Mesenchymal stem cell (in vitro differentiated cells and primary cell): ENCODE measurements around the gene CCDC174.
A peak's percentile ranks its signal among the peaks of the same experiment; 100 is the strongest.

Experiments
- DNase-seq: peaks from one replicate; pipeline ENCODE4 v3.0.0-alpha.2; 2013
- H2AFZ ChIP-seq: one replicate; pipeline ENCODE4 v1.6.1; 2013; ENCODE audit warnings: low read depth, mild to moderate bottlenecking, control low read depth, inconsistent platforms, low read length, moderate library complexity
- H2AK5ac ChIP-seq: 2 replicates; pipeline ENCODE4 v1.6.1; 2013; ENCODE audit warnings: low read length, moderate library complexity, mild to moderate bottlenecking, inconsistent platforms; ENCODE audit not compliant: severe bottlenecking
- H2BK120ac ChIP-seq: one replicate; pipeline ENCODE4 v1.6.1; 2013; ENCODE audit warnings: low read depth, mild to moderate bottlenecking, inconsistent platforms, low read length, moderate library complexity
- H2BK12ac ChIP-seq, 2 experiments: one replicate each; pipeline ENCODE4 v1.6.1; 2013; ENCODE audit warnings: inconsistent platforms in 2 of 2, low read length in 2 of 2, mild to moderate bottlenecking in 2 of 2, moderate library complexity in 2 of 2, control low read depth in 1 of 2
- H2BK15ac ChIP-seq: one replicate; pipeline ENCODE4 v1.6.1; 2013; ENCODE audit warnings: mild to moderate bottlenecking, low read depth, inconsistent platforms; ENCODE audit not compliant: poor library complexity, severe bottlenecking
- H2BK5ac ChIP-seq: 2 replicates; pipeline ENCODE4 v1.6.1; 2013; ENCODE audit warnings: low read depth, mild to moderate bottlenecking, low read length, control low read depth, inconsistent platforms; ENCODE audit not compliant: poor library complexity, severe bottlenecking
- H3K14ac ChIP-seq, 2 experiments: one replicate each; pipeline ENCODE4 v1.6.1; 2013; ENCODE audit warnings: inconsistent platforms in 2 of 2, low read length in 2 of 2, control low read depth in 1 of 2, mild to moderate bottlenecking in 1 of 2, moderate library complexity in 1 of 2
- H3K18ac ChIP-seq, 2 experiments: one replicate each; pipeline ENCODE4 v1.6.1; 2013; ENCODE audit warnings: inconsistent platforms in 2 of 2, low read length in 2 of 2, control low read depth in 1 of 2, low read depth in 1 of 2, mild to moderate bottlenecking in 1 of 2
- H3K23ac ChIP-seq, 2 experiments: one replicate each; pipeline ENCODE4 v1.6.1; 2013; ENCODE audit warnings: inconsistent platforms in 2 of 2, low read length in 2 of 2, mild to moderate bottlenecking in 2 of 2, moderate library complexity in 2 of 2, control low read depth in 1 of 2
- H3K27ac ChIP-seq: 2 replicates; pipeline ENCODE4 v1.5.1; 2013; ENCODE audit warnings: mild to moderate bottlenecking, moderate library complexity, low read length, control low read depth, inconsistent platforms; ENCODE audit not compliant: poor library complexity, severe bottlenecking
- H3K27me3 ChIP-seq, 2 experiments: 2 replicates each; pipeline versions ENCODE4 v1.6.1 to v1.7.0; 2013; ENCODE audit warnings: low read length in 2 of 2, mild to moderate bottlenecking in 2 of 2, moderate library complexity in 2 of 2, control low read depth in 1 of 2, inconsistent platforms in 1 of 2; ENCODE audit not compliant: control insufficient read depth in 1 of 2, insufficient read depth in 1 of 2
- H3K36me3 ChIP-seq, 2 experiments: 2 replicates each; pipeline versions ENCODE4 v1.6.1 to v1.7.0; 2013; ENCODE audit warnings: low read length in 2 of 2, control low read depth in 1 of 2, inconsistent platforms in 1 of 2, low read depth in 1 of 2, mild to moderate bottlenecking in 1 of 2; ENCODE audit not compliant: insufficient read depth in 2 of 2, control insufficient read depth in 1 of 2
- H3K4ac ChIP-seq, 2 experiments: one replicate each; pipeline ENCODE4 v1.6.1; 2013; ENCODE audit warnings: inconsistent platforms in 2 of 2, low read length in 2 of 2, mild to moderate bottlenecking in 2 of 2, moderate library complexity in 2 of 2, control low read depth in 1 of 2, low read depth in 1 of 2
- H3K4me1 ChIP-seq: 2 replicates; pipeline ENCODE4 v1.6.1; 2013; ENCODE audit warnings: low read depth, low read length, control low read depth; ENCODE audit not compliant: control insufficient read depth, insufficient read depth
- H3K4me2 ChIP-seq: 2 replicates; pipeline ENCODE4 v1.6.1; 2013; ENCODE audit warnings: low read length, mild to moderate bottlenecking, inconsistent platforms; ENCODE audit not compliant: poor library complexity, severe bottlenecking
- H3K4me3 ChIP-seq, 2 experiments: 2 replicates each; pipeline versions ENCODE4 v1.5.1 to v1.7.0; 2013; ENCODE audit warnings: low read length in 2 of 2, mild to moderate bottlenecking in 2 of 2, control low read depth in 1 of 2, low read depth in 1 of 2; ENCODE audit not compliant: insufficient read depth in 1 of 2
- H3K79me1 ChIP-seq: replicated peaks from 2 replicates; pipeline ENCODE4 v1.6.1; 2013; ENCODE audit warnings: mild to moderate bottlenecking, control low read depth, low read length, inconsistent platforms; ENCODE audit not compliant: poor library complexity, severe bottlenecking
- H3K9ac ChIP-seq: 2 replicates; pipeline ENCODE4 v1.7.0; 2013; ENCODE audit warnings: mild to moderate bottlenecking, low read length, moderate library complexity
- H3K9me3 ChIP-seq: 2 replicates; pipeline ENCODE4 v1.7.0; 2013; ENCODE audit warnings: mild to moderate bottlenecking, low read length; ENCODE audit not compliant: control insufficient read depth
- H4K8ac ChIP-seq: one replicate; pipeline ENCODE4 v1.6.1; 2013; ENCODE audit warnings: inconsistent platforms, mild to moderate bottlenecking, low read length, moderate library complexity
- H4K91ac ChIP-seq: one replicate; pipeline ENCODE4 v1.6.1; 2013; ENCODE audit warnings: mild to moderate bottlenecking, low read length, inconsistent platforms
- WGBS: methylation state at CpG from one replicate; pipeline ENCODE4 v1.1.7; 2013; ENCODE audit warnings: mixed read lengths; 5-methylcytosine and 5-hydroxymethylcytosine counted together

Gene CCDC174

DNA sequence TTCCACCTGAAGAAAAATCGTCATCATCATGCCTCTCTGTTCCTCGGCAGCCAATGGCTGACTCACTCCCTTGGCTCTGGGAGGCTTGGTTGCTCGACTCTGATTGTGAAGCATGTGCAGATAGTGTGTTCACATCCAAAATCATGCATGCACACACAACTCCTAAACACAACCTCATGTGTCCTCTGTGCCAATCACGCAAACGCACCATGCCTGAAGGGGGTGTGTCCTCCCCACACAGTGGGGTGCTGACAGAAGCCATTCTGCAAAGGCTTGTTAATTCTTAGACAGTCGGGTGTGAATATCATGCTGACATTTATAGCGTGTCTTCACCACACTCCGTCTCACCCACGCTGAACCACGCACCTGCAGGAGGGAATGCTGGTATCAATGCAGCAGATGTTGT lies 11.4 kb upstream of the CCDC174 start:
- no peaks in the 10 kb centered on the region for H3K79me1 ChIP-seq
- H4K8ac ChIP-seq: no peak overlapping the region
- H2BK5ac ChIP-seq: no peak overlapping the region

GRCh38 chr3:14640734-14641133 lies 10.8 kb upstream of the CCDC174 start:
- no peaks in the 10 kb centered on the region for H3K9me3 ChIP-seq
- H2BK5ac ChIP-seq: no peak overlapping the region
- no peak for DNase-seq
- no peak overlapping the region for H4K8ac ChIP-seq
- no peak overlapping the region for H3K4me2 ChIP-seq
- no peak overlapping the region for H2AK5ac ChIP-seq
- no peak overlapping the region for H2BK120ac ChIP-seq
- H2AFZ ChIP-seq: no peak overlapping the region
- no peak overlapping the region for H3K4ac ChIP-seq
- H4K91ac ChIP-seq: no peak overlapping the region
- no peak overlapping the region for H3K23ac ChIP-seq
- no peak overlapping the region for H2BK12ac ChIP-seq
- H3K36me3 ChIP-seq: no peaks in the 10 kb centered on the region
- H3K18ac ChIP-seq: no peak overlapping the region
- H3K79me1 ChIP-seq: no peaks in the 10 kb centered on the region
- peaks cover 44 to 74% of the 10 kb centered on the region in 2 experiments for H3K27me3 ChIP-seq
- H2BK15ac ChIP-seq: no peak overlapping the region
- H3K27ac ChIP-seq: no peak overlapping the region
- H3K14ac ChIP-seq: no peak overlapping the region
- no peak overlapping the region for H3K9ac ChIP-seq
- peaks cover 5% of the 10 kb centered on the region for H3K4me1 ChIP-seq
- WGBS: no CpG with 5 or more reads among the region's 2 CpGs
- no peak overlapping the region for H3K4me3 ChIP-seq

More for the DNA sequence above, 11.4 kb upstream of the CCDC174 start:
- Histone ChIP-seq H2BK12ac (no peak overlapping the region), H3K27ac (no peak overlapping the region), H3K4me1 (peaks cover 5% of the 10 kb centered on the region), H3K18ac (no peak overlapping the region), H3K23ac (no peak overlapping the region), H2BK15ac (no peak overlapping the region), H3K14ac (no peak overlapping the region), H3K36me3 (no peaks in the 10 kb centered on the region), H3K27me3 (peaks cover 44 to 74% of the 10 kb centered on the region in 2 experiments), H2AFZ (no peak overlapping the region), H3K4ac (no peak overlapping the region), H2BK120ac (no peak overlapping the region), H3K9me3 (no peaks in the 10 kb centered on the region), H2AK5ac (no peak overlapping the region), H4K91ac (no peak overlapping the region), H3K4me2 (no peak overlapping the region), H3K9ac (no peak overlapping the region), H3K4me3 (no peak overlapping the region)
- 58% methylated on average over 10 of the region's 10 CpGs for WGBS
- DNase-seq: no peak

DNA sequence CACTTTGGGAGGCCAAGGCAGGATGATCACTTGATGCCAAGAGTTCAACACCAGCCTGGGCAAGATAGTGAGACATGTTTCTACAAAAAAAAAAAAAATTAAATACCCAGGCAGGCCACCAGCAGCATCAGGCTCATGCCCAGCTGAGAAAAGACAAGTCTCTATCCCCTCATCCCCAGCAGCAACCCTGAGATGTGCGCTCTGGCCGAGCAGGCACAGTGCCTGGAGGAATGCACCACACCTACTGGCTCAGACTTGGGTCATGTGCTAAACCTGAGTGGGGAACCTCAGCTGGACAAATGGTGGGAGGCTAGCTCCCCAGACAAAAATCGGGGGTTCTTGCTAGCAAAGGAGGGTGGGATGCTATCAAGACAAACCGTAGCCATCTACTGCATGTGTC lies 10.2 kb upstream of the CCDC174 start:
- H2BK5ac ChIP-seq: no peak overlapping the region

DNA sequence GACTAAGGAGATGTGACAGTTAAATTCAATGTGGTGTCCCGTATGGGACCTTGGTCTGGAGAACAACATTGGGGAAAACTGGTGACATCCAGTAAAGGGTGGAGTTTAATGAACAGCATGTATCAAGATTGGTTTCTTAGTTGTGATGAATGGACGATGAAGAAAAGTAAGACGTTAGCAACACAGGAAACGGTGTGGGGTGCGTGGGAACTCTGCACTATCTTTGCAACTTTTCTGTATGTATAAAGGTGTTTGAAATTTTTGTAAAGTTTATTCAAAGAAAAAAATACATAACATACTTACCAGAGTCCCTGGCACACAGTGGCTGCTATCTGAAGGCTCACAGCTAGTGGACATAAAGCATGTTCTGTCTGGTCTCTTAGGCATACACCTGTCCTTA lies 6.1 kb upstream of the CCDC174 start:
- WGBS: 92% methylated on average over 2 of the region's 5 CpGs

More for the DNA sequence above, 10.2 kb upstream of the CCDC174 start:
- peak overlapping the region; percentile 22 for H4K91ac ChIP-seq
- no peak overlapping the region for H4K8ac ChIP-seq
- H3K36me3 ChIP-seq: no peaks in the 10 kb centered on the region
- peaks cover 5% of the 10 kb centered on the region for H3K4me1 ChIP-seq
- H3K27ac ChIP-seq: no peak overlapping the region
- H3K14ac ChIP-seq: no peak overlapping the region
- H3K4ac ChIP-seq: no peak overlapping the region
- DNase-seq: no peak
- H3K79me1 ChIP-seq: no peaks in the 10 kb centered on the region
- no peak overlapping the region for H3K4me3 ChIP-seq
- no peak overlapping the region for H3K18ac ChIP-seq
- H2AFZ ChIP-seq: no peak overlapping the region
- no peak overlapping the region for H3K4me2 ChIP-seq
- WGBS: 84% methylated on average over 4 of the region's 4 CpGs
- H3K9ac ChIP-seq: no peak overlapping the region
- H2BK15ac ChIP-seq: no peak overlapping the region
- H2BK120ac ChIP-seq: no peak overlapping the region
- no peak overlapping the region for H2BK12ac ChIP-seq
- no peaks in the 10 kb centered on the region for H3K9me3 ChIP-seq
- H3K27me3 ChIP-seq: peaks cover 44 to 72% of the 10 kb centered on the region in 2 experiments
- H2AK5ac ChIP-seq: no peak overlapping the region
- H3K23ac ChIP-seq: no peak overlapping the region

More for the DNA sequence above, 6.1 kb upstream of the CCDC174 start:
- Histone ChIP-seq H3K4ac (no peak overlapping the region), H3K27me3 (peaks cover 27 to 40% of the 10 kb centered on the region in 2 experiments), H3K9ac (no peak overlapping the region), H3K18ac (no peak overlapping the region), H2BK15ac (no peak overlapping the region), H3K14ac (no peak overlapping the region), H2BK12ac (no peak overlapping the region), H2BK5ac (no peak overlapping the region), H3K9me3 (no peaks in the 10 kb centered on the region), H3K79me1 (peaks cover 2% of the 10 kb centered on the region), H2AFZ (no peak overlapping the region), H3K27ac (no peak overlapping the region), H4K8ac (no peak overlapping the region), H3K4me1 (peaks cover 3% of the 10 kb centered on the region), H4K91ac (no peak overlapping the region), H3K36me3 (no peaks in the 10 kb centered on the region), H3K4me2 (no peak overlapping the region), H2BK120ac (no peak overlapping the region), H2AK5ac (no peak overlapping the region), H3K4me3 (no peak overlapping the region), H3K23ac (no peak overlapping the region)
- DNase-seq: no peak
